ENCODE results near the gene TTLL6. TPM values are rescaled to one million over a fixed set of nuclear protein-coding genes. Genes with fewer than 3 reads are reported as not detected.
A peak's percentile ranks its signal among the peaks of the same experiment; 100 is the strongest.

The TTLL6 gene
- total RNA-seq, 2 donors from 2014 or later, result 4.9 to 14.3 TPM

DNA sequence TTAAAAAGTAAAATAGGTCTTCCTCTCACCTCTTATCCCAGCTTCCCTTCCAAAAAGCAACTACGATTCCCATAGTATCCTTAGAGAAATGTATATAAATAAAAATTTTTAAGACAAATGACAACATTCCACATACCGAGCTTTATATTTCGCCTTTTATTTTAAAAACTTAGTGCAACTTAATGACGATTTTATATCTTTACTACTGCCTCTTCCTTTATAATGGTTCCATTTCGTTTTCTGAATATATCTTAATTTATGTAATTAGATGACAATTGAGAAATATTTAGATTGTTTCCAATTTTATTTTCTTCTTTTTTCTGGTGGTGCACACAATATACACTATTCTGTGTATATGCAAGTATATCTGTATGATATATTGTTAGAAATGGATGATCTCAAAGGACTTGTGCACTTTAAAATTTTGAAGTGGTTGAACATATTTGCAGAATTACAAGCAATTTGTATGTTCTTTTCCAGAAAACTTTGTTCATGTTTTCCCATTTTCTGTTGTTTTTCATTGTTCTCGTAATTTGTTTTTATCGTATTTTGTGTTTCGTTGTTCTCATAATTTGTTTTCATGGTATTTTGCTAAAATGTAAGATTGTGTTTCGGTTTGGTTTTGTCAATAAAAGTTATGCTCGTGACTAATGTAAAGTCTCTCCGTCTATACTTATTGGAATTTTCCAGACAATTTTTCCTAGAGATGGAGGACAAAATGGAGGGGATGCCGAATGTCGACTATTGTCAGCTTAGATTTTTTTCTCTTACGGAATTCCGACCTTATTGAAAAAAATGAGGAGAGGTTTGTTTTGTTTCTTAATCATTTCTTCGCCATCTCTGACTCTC is 68.1 kb downstream of the TTLL6 start:
- no peak for DNase-seq
- intact Hi-C loops (cut with DNase I, micrococcal nuclease), result no loop called here
- no peak for ATAC-seq

DNA sequence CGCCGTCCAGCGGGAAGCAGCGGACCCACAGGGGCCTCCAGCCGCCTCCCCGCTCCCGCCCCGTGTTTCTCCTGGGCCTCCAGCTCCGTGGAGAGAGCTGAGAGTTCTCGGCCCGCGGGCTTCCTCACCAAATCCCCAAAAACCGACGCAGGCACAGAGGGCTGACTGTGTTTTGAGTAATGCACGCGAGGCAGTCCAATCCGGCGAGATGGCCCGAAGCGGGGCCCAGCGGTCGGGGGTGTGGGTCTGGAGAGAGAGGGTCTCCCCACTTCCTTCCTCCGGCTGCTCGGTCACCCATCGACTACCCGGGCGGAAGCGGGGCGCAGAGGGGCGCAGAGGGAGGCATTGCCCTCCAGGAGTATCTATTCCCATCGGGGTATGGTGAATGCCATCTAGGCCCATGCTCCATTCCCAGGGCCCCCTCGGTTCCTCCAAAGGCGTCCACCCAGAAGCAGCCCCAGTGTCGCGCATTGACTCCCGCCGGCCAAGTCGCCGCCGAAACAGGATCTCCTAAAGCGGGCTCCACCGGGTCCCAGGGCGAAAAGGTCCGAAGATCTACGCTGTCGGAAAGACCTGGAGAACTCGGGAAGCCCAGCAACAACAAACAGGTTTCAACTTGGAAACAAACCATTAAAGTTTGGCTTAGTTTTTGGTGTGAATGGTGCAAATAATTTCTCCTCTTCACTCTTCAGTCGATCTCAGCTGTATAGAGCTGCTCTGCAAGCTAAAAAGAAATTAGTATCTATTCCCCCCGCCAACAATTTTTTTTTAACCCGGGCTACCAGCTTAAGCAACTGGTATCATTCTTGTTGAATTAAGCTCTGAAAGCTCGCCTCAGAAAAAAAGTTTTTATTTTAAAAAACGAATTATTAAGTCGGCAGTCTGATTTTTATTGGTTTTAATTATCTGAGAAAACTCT is 69.3 kb downstream of the TTLL6 start:
- DNase-seq (no peak), ATAC-seq (no peak)
- intact Hi-C loops (cut with DNase I, micrococcal nuclease), result no loop called here

DNA sequence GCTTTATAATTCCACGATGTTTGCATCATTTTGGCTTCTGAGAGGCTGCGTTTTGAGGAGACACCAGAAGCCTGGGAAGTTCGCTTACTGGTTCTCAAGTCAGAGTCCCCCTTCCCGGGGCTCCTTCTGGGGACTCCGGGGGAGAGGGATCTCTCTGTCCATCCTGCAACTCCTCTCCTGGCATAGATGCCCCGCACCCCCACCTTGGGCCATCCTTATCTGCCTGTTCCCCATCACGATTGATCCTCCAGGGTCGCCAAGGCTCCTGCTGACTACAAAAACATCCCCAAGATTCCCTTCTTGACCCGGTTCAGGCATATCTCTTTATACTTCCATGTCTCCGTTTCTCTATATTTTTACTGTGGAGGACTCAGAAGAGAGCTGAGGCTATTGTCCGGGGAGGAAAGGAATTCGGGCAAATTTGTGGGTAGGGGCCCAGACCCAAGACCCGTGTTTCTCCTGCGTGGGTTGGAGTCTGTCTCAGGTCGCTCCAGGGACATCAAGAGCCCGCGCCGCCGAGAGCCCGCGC is 70.0 kb downstream of the TTLL6 start:
- intact Hi-C loops (cut with DNase I, micrococcal nuclease), result no loop called here
- ATAC-seq, result no peak
- no peak for DNase-seq

DNA sequence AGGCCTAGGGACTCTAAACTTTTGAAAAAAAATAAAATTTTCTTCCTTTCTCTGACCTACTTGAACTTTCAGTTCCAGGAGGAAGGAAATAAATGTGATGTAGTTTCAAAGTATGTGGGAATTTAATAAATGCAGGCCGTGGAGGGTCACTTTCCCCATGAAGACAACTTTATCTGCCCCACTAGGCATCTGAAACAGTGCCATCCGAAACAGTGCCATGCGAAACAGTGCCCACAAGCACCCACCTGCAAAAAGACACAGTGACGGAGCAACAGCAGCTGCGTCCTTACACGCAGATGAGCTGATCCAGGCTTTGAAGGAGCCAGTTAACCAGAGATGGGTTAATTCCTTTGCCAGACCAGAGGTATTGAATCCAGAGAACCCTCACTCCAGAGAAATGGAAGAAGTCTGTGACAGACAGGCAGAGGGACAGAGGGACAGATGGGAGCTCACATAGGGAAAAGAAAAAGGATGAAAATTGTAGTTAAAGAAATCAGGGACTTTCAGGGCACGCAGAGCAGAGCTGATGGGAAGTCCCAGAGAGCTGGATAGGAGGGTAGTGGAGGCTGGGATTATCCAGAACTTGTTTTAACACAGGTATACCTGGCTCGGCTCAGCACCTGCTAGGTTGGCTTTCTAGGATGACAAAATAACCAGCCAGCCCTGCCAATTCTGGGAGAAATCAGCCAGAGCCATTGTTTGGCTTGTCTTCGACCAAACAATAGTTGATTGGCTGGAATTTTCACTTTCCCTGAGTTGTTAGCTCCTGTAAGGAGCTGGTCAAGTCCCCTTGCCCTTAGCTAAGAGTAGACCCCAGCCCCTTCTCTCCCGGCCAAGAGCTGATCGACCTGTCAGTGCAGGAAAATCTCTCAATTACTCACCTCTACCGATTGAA is 71.4 kb downstream of the TTLL6 start:
- DNase-seq (no peak), ATAC-seq (no peak)
- intact Hi-C loops (cut with DNase I, micrococcal nuclease), result no loop called here

DNA sequence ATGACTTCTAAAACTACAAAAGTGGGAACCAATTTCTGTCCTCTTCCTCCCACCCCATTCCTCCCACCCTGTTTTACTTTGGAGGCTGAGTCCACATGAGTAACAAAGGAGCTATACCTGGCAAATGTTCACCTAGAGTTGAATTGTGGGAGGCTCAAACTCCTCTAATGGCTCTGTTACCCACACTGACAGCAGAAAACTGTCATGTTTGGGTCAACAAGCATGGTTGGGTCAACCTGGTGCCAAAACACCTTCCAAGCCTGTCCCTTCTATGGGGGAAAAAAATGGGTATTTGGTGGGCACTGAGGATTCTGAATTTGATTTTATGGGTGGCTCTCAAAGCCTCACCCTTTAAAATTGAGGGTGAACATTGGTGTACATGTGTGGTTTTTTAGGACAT is 76.5 kb downstream of the TTLL6 start:
- intact Hi-C loops (cut with DNase I, micrococcal nuclease), result no loop called here
- ATAC-seq, result no peak
- no peak for DNase-seq

DNA sequence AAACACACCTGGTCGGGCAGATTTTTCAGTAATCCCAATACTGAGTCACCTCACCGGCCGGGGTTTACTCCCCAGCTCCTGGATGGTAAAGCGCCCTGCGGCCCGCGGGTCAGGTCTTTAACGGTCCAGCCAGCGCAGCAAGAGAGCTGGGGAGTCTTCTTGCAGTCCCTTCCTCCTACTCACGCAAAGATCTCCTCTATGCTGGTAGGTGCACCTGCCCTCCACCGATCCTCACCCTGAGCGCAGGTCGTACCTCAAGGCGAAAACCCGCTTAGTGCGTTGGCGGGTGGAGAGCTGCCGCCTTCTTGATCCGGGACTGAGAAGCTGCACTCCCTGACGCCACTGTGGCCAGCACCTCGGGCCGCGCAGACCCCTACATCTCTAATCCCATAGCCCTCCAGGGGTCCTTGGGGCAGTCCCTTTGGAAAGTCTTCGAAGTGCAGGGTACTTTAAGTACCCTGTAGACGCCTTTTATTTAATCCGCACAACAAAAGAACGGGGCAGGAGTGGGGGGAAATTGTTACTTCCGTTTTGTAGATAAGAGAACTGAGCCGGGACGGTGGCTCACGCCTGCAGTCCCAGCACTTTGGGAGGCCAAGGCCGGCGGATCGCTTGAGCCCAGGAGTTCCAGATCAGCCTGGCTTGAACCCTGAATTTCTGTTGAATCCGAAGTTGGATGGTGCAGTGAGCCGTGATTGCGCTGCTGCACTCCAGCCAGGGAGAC is 78.1 kb downstream of the TTLL6 start:
- intact Hi-C loops (cut with DNase I, micrococcal nuclease), result no loop called here
- no peak for ATAC-seq
- DNase-seq, result no peak

DNA sequence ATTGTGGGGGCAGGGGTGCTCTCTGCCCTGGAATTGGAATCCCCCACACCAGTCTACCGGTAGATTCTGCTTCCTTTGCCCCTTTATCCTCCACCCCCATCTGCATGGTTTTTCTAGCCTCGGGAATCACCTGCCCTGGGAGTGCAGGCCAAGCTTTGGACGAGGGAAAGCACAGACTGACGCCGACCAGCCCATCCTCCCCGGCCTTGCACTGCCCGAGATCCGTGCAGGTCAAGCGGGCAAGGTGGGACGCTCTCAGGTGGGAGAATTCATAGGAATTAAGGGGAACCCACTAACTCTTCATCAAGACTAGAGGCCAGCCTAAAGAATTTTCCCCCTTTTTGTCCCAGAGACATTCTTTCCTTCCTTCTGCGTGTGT is 78.6 kb downstream of the TTLL6 start:
- no peak for ATAC-seq
- DNase-seq, result no peak
- intact Hi-C loops (cut with DNase I, micrococcal nuclease), result no loop called here

DNA sequence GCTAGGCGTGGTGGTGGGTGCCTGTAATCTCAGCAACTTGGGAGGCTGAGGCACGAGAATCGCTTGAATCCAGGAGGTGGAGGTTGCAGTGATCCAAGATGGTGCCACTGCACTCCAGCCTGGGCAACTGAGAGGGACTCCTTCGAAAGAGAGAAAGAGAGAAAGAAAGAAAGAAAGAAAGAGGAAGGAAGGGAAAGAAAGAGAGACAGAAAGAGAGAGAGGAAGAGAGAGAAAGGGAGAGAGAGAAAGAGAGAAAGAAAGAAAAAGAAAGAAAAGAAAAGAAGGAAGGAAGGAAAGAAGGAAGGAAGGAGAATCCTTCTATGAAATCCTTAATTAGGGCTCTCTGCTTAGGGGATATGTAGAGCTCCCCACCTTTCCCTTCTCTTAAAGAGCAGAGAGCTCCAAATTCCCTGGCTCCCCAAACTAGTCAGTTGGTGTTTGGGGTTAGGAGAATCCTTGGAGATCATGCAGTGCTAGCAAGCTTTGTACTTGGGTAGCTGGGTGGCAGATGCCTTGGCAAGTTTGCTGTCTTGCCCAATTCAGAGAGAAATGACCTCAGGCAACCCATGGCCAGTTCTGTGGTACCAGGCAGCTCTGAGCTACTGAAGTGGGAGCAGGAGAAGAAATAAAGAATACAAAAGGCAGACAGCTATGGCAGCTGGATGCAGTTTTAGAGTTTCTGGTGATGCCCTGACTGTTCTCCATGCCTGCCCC is 79.5 kb downstream of the TTLL6 start:
- DNase-seq (peak in 1 of 2 donors; percentile 4), ATAC-seq (no peak)
- intact Hi-C loops (cut with DNase I, micrococcal nuclease), result no loop called here

DNA sequence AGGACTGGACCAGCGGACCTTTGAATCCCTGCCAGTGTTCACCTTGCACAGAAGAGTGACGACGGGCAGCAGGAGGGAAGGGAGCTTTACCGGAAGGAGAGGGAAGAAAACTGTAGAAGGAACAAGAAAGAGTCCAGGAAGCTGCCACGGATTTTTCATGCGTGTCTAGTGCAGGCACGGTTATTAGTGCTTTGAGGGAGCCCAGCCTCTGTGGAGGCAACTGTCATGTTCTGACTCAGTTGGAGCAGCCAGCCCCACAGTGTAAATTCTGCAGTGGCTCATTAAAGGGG is 82.0 kb downstream of the TTLL6 start:
- DNase-seq (peak in 1 of 2 donors; percentile 19), ATAC-seq (no peak)
- intact Hi-C loops (cut with DNase I, micrococcal nuclease), result no loop called here

DNA sequence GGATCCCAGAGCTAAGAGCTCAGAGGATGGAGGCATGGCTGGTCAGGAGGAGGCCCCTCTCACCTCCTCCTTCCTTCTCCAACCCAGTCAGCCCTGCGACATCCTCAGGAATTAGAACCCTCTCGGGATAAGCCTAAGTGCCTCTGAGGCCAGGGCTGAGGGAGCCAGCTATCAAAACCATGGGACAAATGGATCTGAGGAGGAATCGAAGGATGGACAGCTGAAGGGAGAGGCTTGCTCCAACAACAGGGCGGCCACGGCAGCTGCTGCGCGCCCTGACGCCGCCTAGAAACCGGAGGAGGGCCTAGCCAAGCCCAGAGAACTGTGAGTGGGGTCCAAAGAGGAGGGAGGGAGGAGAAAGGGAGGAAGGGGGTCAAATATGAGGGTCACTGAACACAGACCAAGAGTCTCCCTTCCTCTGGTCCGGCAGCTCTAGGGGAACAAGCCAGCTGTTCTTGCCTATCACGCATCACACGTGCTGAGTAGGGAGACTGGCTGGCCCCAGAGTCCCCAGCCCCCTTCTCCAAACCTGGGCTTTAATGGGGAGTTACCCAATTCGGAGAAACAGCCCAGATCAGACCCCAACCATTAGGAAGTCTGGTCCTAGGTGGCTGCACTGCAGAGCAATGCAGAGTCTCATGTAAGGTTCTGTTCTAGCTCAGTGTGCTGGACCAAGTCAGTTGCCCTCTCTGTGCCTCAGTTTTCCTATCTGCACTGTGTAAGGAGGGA is 82.5 kb downstream of the TTLL6 start:
- DNase-seq (no peak), ATAC-seq (no peak)
- intact Hi-C loops (cut with DNase I, micrococcal nuclease), result no loop called here

DNA sequence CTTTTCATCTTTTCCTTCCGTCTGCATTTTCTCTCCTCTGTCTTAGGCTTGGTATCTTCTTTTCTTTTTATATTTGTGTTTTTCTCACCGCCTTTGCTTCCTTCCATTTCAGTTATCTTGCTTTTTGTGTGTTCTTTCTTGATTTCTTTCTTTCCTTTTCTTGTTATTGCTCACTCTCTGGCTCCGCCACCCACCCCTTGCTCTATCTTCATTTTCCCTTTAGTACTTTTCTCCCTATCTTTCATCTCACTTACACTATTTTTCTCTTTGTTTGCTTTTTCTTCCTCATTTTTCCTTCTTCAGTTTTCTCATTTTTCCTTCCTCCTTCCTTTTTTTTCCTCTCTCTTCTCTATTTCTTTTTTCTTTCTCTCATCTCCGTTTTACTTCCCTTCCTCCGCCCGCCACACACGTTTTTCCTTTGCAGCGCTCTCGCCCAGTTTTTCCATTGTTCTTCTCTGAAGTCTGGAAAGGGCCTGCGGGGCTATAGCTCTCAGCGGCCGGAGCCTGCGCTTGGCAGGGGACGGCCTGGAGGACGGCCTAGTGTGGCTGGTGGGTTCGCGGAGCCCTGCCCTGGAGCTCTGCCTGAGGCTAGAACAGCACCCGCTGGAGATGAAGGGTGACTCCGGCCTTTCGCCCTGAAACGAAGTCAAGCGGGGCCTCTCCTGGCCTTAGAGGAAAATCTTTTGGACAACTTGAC is 83.2 kb downstream of the TTLL6 start:
- no peak for ATAC-seq
- no peak for DNase-seq
- intact Hi-C loops (cut with DNase I, micrococcal nuclease), result no loop called here

DNA sequence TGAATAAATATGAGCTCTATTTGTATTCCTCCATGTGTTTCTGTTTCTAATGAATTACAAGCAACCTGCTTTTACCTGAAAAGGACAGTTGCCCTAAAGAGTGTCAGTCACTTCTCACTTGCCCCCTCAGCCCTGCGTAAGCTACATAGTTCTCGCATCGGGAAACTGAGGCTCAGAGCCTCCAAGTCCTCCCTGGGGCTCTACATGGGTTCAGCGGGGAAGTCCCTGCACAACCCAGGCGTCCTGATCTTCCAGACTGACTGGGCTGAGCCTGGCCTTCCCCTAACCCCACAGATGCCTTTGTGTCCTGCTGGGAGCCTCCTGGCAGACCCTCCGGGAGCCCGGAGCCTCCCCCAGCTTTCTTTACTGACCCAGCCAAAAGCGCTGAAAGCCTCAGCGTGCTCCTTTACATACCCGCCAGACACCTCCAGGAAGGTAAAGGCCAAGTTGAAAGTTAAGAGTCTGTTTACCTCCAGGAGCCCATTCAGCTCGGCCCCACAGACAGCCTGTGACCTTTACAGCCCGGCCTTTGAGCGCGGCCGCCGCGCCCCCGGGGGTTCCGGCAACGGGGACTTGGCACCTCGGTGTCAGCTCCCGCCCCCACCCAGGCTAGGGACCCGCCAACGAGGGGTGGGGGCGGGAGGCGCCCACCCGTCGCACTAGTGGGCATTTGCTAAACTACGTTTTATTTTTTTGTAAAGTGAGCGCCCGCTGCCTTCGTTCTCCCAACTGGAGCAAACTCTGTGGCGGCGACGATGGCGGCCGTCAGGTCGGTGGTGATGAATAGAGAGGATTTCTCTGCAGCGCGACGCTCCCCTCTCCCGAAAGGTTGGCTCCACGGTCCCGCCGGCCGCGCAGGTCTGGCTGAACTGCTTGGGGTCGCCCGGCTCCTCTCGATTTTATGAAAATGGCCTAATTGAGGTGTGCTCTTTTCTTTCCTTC is 84.1 kb downstream of the TTLL6 start:
- ATAC-seq, result no peak
- intact Hi-C loops (cut with DNase I, micrococcal nuclease), result no loop called here
- DNase-seq, result no peak

DNA sequence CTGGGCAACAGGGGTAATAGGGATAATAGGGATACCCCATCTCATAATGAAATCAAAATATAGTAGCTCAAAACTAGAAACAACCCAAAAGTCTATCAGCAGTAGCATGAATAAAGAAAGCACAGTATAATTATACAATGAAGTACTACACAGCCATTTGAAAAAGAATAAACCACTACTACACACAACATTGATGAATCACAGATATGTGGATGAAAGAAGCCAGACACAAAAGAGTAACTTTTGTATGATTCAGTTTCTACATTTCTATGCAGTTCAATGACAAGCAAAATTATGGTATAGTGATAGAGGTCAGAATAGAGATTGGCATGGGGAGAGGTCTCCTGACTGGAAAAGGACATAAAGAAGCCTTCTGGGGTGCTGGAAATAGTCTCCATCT is 85.7 kb downstream of the TTLL6 start:
- intact Hi-C loops (cut with DNase I, micrococcal nuclease), result no loop called here
- DNase-seq (no peak), ATAC-seq (no peak)

DNA sequence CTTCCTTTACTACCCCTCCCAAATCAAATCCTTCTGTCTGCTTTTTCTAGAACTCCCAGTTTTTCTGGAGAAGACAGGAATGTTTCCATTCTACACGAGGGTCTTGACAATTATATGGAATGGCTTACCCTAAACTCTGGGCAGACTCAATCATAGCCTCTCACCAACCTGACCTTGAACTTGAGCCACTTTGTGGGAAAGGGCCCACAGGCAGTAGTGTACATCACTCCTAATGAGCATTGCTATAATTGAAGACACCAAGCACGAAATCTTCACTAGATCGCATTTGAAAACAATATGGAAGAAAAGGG is 86.8 kb downstream of the TTLL6 start:
- intact Hi-C loops (cut with DNase I, micrococcal nuclease), result no loop called here
- no peak for ATAC-seq
- no peak for DNase-seq

DNA sequence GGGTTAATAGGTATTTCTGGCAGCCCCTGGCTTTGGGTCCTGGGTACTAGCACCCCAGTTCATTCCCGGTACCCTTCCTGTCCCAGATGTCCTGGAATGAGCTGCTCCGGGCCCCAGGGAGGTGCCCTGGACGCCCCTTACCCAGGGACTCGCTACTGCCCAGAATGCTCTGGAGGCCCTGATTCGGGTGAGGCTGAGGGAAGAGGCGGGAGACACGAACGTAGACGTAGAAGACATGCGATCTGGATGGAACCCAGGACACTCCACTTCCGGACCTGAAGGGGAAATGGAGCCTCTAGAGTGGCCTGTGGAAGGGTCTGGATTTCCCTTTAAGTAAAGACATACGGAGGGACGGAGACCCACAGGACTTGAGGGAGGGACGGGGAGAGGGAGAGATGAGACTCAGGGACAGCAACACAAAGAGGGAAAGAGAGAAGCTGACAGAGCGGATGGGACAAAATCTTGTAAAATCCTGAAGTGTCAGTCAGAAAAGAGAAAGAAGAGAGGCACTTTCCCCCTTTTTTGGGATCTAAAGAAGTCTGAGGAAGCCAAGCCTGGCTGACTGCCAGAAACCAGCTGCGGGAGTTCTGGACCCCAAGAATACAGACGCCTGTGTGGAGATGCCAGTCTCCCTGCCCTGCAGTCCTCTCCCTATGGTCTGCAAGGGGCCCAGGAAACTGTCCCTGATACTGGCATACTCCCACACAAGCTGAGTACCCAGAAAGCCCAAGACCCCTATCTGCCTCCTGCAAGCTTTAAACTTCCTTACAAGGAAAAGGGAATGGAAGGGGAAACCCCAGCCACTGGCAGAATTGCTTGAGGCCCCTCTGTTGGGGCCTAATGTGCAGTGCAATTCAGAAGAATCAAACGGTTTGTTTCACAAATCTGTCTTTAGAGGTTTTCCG is 87.4 kb downstream of the TTLL6 start:
- intact Hi-C loops (cut with DNase I, micrococcal nuclease), result loop anchor here in 1 of 2 donors (5.0 kb wide), 1 partner anchor 63 kb away; no protein-coding TSS in a partner anchor
- DNase-seq, result peak; percentile 48
- peak; percentile 31 for ATAC-seq

Data from left colon (tissue), 2 donors.